Ishikawa (cell line): ENCODE measurements around the gene LAMP5.

Experiments
- CEBPB ChIP-seq: IDR thresholded peaks from 2 replicates; pipeline ENCODE4 v1.6.1; 2012
- CREB1 ChIP-seq: IDR thresholded peaks from 2 replicates; pipeline ENCODE4 v1.6.1; 2012; ENCODE audit warnings: low read depth
- EGR1 ChIP-seq: IDR thresholded peaks from 2 replicates; pipeline ENCODE4 v1.6.1; 2012
- EP300 ChIP-seq: IDR thresholded peaks from 2 replicates; pipeline ENCODE4 v1.6.1; 2012; ENCODE audit warnings: borderline replicate concordance
- FOXM1 ChIP-seq: IDR thresholded peaks from 2 replicates; pipeline ENCODE4 v1.6.1; 2012; ENCODE audit warnings: low read depth, borderline replicate concordance
- MAX ChIP-seq: IDR thresholded peaks from 2 replicates; pipeline ENCODE4 v1.6.1; 2012
- NFIC ChIP-seq: IDR thresholded peaks from 2 replicates; pipeline ENCODE4 v1.6.1; 2012
- RAD21 ChIP-seq: IDR thresholded peaks from 2 replicates; pipeline ENCODE4 v1.6.1; 2012; ENCODE audit warnings: low read depth
- REST ChIP-seq: IDR thresholded peaks from 2 replicates; pipeline ENCODE4 v1.6.1; 2012; ENCODE audit warnings: low read depth, mild to moderate bottlenecking
- TAF1 ChIP-seq: IDR thresholded peaks from 2 replicates; pipeline ENCODE4 v1.6.1; 2012; ENCODE audit warnings: low read depth, mild to moderate bottlenecking
- TCF12 ChIP-seq: IDR thresholded peaks from 2 replicates; pipeline ENCODE4 v1.6.1; 2012; ENCODE audit warnings: low read depth
- TEAD4 ChIP-seq: IDR thresholded peaks from 2 replicates; pipeline ENCODE4 v1.6.1; 2012
- USF1 ChIP-seq: IDR thresholded peaks from 2 replicates; pipeline ENCODE4 v1.6.1; 2012
- YY1 ChIP-seq: IDR thresholded peaks from 2 replicates; pipeline ENCODE4 v1.6.1; 2012; ENCODE audit warnings: low read depth
- ZBTB7A ChIP-seq: IDR thresholded peaks from 2 replicates; pipeline ENCODE4 v1.6.1; 2012; ENCODE audit warnings: low read depth

The LAMP5 gene

GRCh38 chr20:9578594-9578993 lies 64.2 kb downstream of the LAMP5 start:
- TF ChIP-seq FOXM1 (no peak), RAD21 (no peak), ZBTB7A (no peak), TCF12 (no peak), TAF1 (no peak), YY1 (no peak), NFIC (no peak), CEBPB (no peak), EP300 (no peak), EGR1 (no peak), MAX (no peak), TEAD4 (no peak), REST (no peak), USF1 (no peak), CREB1 (no peak)
